Muscle of back (tissue), 11 donors: Measurements from ENCODE around the gene HARS1. TPM values are rescaled to one million over a fixed set of nuclear protein-coding genes. Genes with fewer than 3 reads are reported as not detected.
A peak's percentile ranks its signal among the peaks of the same experiment; 100 is the strongest.
"Not testable (repeated sequence)": the region's sequence is repeated elsewhere in the genome, so short reads cannot be mapped to it uniquely, and the experiment has no call there.

Source experiments
- DNase-seq, 3 donors: peaks; one replicate each; pipeline versions ENCODE4 v3.0.0 to v3.0.0-alpha.2; 2013
- polyA plus RNA-seq, 10 donors: library from polyadenylated mRNA; unstranded; fragments of 120-200 nt; gene quantifications; one replicate each; pipeline ENCODE4 v1.2.1, GENCODE V29; 2013; ENCODE audit not compliant: insufficient read length in 10 of 10

Gene HARS1
- polyA plus RNA-seq, 10 donors = 42.2 to 53.9 (median 48.9) TPM

- DNase-seq = no peak
These were observed 3.1 kb upstream of the HARS1 start for GRCh38 chr5:140694276-140694675.

GRCh38 chr5:140690376-140690932 is 716 bp downstream of the HARS1 start:
- no peak for DNase-seq

- no peak for DNase-seq
These were observed 12.2 kb downstream of the HARS1 start for GRCh38 chr5:140678993-140679392.

- DNase-seq = no peak
These were observed 13.2 kb downstream of the HARS1 start for GRCh38 chr5:140677947-140678346.

- DNase-seq = no peak
These were observed 16.5 kb downstream of the HARS1 start for GRCh38 chr5:140674629-140675028.

- DNase-seq = no peak
These were observed 17.0 kb downstream of the HARS1 start for GRCh38 chr5:140674211-140674610.

- DNase-seq = no peak
These were observed 17.8 kb downstream of the HARS1 start, which contains the start of gene DND1 for GRCh38 chr5:140673187-140673976. DND1 (minus strand) TSS chr5:140673576; CDS start chr5:140673542, 34 bp downstream.

- peak in 1 of 3 donors; percentile 61 for DNase-seq
These were observed 18.5 kb downstream of the HARS1 start for GRCh38 chr5:140672455-140673186.

- DNase-seq = no peak
These were observed 19.6 kb downstream of the HARS1 start for GRCh38 chr5:140671472-140672125.

- DNase-seq = not testable (repeated sequence)
These were observed 20.1 kb downstream of the HARS1 start for GRCh38 chr5:140671035-140671434.

- DNase-seq = peak; percentile 90 to 97 (median 94)
These were observed 26.6 kb downstream of the HARS1 start, which contains the start of gene WDR55 for GRCh38 chr5:140664359-140665119. WDR55 (plus strand) TSS chr5:140664904; CDS start chr5:140664913, 9 bp downstream.

GRCh38 chr5:140664030-140664358 is 27.2 kb downstream of the HARS1 start:
- no peak for DNase-seq

GRCh38 chr5:140660371-140660770 is 30.8 kb downstream of the HARS1 start:
- DNase-seq = not testable (repeated sequence)

- no peak for DNase-seq
These were observed 32.3 kb downstream of the HARS1 start for GRCh38 chr5:140658870-140659269.

- DNase-seq = no peak
These were observed 44.1 kb downstream of the HARS1 start for GRCh38 chr5:140647042-140647419.

- DNase-seq = no peak
These were observed 48.5 kb downstream of the HARS1 start for GRCh38 chr5:140642718-140643117.

GRCh38 chr5:140641716-140642115 is 49.5 kb downstream of the HARS1 start:
- DNase-seq = no peak

GRCh38 chr5:140639148-140639981 is 51.8 kb downstream of the HARS1 start, which contains the start of gene TMCO6:
TMCO6 (plus strand) TSS chr5:140639451; CDS start chr5:140639528, 77 bp downstream.
- DNase-seq = peak; percentile 93 to 97 (median 94)

- not testable (repeated sequence) for DNase-seq
These were observed 52.3 kb downstream of the HARS1 start for GRCh38 chr5:140638898-140639147.

- DNase-seq = no peak
These were observed 53.6 kb downstream of the HARS1 start for GRCh38 chr5:140637371-140638100.
